ENCODE results near the gene CEMIP.
A peak's percentile ranks its signal among the peaks of the same experiment; 100 is the strongest.

Gene CEMIP

GRCh38 chr15:80966431-80967197 is 187.4 kb downstream of the CEMIP start:
- DNase-seq: no peak

- no peak for DNase-seq
Observed at GRCh38 chr15:80967451-80967850, 188.3 kb downstream of the CEMIP start.

- no peak for DNase-seq
Observed at GRCh38 chr15:80967991-80968510, 188.9 kb downstream of the CEMIP start.

- DNase-seq: no peak
Observed at GRCh38 chr15:80969316-80969715, 190.1 kb downstream of the CEMIP start.

- peak; percentile 75 for DNase-seq
Observed at GRCh38 chr15:80970018-80970657, 191.0 kb downstream of the CEMIP start.

- no peak for DNase-seq
Observed at GRCh38 chr15:80970658-80971057, 191.5 kb downstream of the CEMIP start.

- DNase-seq: no peak
Observed at GRCh38 chr15:80971143-80971542, 192.0 kb downstream of the CEMIP start.

GRCh38 chr15:80972276-80972675 is 193.1 kb downstream of the CEMIP start:
- no peak for DNase-seq

GRCh38 chr15:80974914-80975313 is 195.7 kb downstream of the CEMIP start:
- DNase-seq: peak; percentile 40

GRCh38 chr15:80976851-80977250 is 197.7 kb downstream of the CEMIP start:
- DNase-seq: no peak

- DNase-seq: peak; percentile 62
Observed at GRCh38 chr15:80977627-80978036, 198.5 kb downstream of the CEMIP start.

- DNase-seq: no peak
Observed at GRCh38 chr15:80978685-80979329, 199.6 kb downstream of the CEMIP start.

- no peak for DNase-seq
Observed at GRCh38 chr15:80979538-80980200, 200.5 kb downstream of the CEMIP start.

GRCh38 chr15:80982205-80982604 is 203.0 kb downstream of the CEMIP start:
- DNase-seq: peak; percentile 23

- no peak for DNase-seq
Observed at GRCh38 chr15:80982839-80983238, 203.7 kb downstream of the CEMIP start.

- no peak for DNase-seq
Observed at GRCh38 chr15:80984856-80985255, 205.7 kb downstream of the CEMIP start.

- no peak for DNase-seq
Observed at GRCh38 chr15:80985981-80986380, 206.8 kb downstream of the CEMIP start.

GRCh38 chr15:80986487-80986886 is 207.3 kb downstream of the CEMIP start:
- no peak for DNase-seq

- no peak for DNase-seq
Observed at GRCh38 chr15:80988148-80988796, 209.1 kb downstream of the CEMIP start.

- no peak for DNase-seq
Observed at GRCh38 chr15:80989081-80989517, 209.9 kb downstream of the CEMIP start.

- DNase-seq: peak; percentile 99
Observed at GRCh38 chr15:80989518-80990478, 210.6 kb downstream of the CEMIP start, which contains the start of gene MESD. Gene MESD (minus strand): TSS chr15:80989819. CDS start chr15:80989791, 28 bp downstream.

All from activated CD4-positive, alpha-beta T cell treated with anti-CD3 and anti-CD28 coated beads for 48 hours (primary cell).